Embryonic facial prominence (tissue), 1 donor: ENCODE measurements around the gene AGRN.
"Not testable (repeated sequence)": the region's sequence is repeated elsewhere in the genome, so short reads cannot be mapped to it uniquely, and the experiment has no call there.

Experiments used
- DNase-seq: peaks from one replicate; pipeline ENCODE4 v3.0.0-alpha.2; 2016; ENCODE audit errors: extremely low spot score

AGRN gene

DNA sequence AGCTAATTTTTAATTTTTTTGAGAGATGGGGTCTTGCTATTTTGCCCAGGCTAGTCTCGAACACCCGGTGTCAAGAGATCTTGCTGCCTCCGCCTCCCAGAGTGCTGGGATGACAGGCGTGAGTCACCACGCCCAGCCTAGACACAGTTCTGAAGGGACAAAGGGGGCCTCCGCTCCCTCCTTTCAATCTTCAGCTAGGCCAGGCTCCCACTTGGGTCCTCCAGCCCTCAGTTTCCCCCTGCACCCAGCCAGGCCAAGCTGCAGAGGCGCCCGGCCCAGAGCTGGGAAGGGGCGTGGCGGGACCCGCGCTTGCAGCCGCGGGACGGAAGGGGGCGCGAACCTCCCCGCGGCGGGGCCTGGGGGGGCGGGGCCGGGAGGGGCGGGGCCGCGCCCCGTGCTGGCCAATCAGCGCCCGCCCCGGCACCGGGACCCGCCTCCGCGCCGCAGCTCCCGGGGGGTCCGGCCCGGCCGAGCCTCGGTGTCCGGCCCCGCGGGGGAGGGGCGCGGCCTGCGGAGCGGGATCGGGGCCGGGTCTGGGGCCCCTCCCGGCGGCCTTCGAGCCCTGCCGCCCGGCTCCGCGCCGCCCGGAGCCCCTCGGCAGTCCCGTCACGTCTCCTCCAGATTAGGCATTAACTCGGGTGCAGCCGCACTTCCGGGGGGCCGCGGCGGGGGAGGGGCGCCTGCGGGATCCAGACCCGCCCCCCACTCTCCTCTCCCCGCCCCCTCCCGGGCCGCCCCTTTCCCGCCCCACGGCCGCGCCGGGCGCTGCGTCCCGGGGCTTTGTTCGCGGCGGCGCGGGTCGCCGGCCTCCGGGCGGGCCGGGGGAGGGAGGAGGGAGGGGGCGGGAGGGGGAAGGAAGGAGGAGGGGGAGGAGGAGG is 559 bp upstream of the AGRN start:
- DNase-seq, result no peak

DNA sequence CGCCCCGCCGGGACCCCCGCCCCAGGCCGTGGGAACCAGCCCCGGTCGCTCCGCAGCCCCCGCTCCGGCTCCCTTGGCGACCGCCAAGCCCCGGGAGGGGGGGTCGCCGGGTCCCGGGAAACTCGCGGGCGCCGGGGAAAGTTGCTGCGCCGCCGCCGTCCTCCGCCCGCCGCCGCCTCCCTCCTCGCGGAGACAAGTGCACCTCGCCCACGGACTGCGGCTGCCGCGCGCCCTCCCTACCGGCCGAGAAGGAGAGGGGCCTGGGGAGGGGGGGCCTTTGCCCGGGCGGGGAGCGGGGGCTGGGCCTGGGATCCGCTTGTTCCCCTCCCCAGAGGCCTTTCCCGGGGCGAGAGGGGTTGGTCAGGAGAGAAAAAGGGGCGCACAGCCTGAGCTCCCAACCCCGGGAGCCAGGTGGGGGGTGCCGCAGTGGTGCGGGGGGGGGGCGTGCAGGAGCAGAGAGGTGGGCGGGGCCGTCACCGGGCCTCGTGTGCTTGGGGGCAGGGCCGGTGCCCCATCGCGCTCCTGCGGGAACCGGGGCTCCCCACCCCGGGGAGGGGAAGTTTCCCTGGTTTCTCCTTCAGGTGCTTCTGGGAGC is 592 bp downstream of the AGRN start:
- no peak for DNase-seq

GRCh38 chr1:1021010-1021919 is 1.3 kb downstream of the AGRN start:
- no peak for DNase-seq

DNA sequence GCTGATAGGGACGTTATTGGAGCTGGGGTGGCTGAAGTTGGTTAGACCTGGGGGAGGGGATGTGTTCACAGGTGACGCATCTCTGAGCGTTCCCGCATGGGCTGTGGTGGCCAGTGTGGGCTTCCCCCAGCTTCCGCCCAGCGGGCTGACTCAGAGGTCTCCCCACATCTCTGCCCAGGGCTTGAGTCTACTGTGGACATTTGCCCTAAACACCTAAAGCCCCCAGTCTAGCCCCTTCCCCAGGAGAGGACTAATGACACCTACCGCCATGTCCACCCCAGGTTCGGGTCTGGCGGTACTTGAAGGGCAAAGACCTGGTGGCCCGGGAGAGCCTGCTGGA is 2.0 kb downstream of the AGRN start:
- DNase-seq, result no peak

- no peak for DNase-seq
Measured at GRCh38 chr1:1022302-1023009, 2.5 kb downstream of the AGRN start.

GRCh38 chr1:1023700-1024099 is 3.8 kb downstream of the AGRN start:
- no peak for DNase-seq

DNA sequence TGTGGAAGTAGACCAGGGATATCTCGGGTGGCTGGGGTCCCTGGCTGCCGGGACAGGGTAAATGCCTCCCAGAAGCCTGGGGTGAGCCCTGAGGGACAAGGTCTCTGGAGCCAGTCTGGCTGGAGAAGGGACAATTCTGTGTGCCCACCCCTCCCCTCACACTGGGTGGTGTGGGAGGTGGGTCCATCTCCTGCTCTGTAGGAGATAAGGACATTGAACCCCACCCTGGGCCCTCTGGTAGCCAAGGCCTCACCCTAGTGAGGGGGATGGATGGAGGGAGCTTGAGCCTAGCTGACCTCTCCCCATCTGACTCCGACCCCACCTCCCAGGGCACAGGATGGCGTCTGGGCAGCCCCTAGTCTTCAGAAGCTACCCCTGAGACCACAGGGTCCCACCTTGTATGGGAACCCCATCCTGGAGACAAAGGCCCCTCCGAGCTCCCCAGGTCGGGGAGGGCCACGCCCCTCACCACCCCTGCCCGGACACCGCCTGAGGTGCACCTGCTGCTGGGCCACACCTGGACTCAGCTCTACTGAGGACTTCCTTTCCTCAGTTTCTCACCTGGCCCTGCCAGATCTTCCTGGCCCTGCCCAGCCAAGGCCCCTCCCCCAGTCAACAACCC is 4.3 kb downstream of the AGRN start:
- DNase-seq, result no peak

DNA sequence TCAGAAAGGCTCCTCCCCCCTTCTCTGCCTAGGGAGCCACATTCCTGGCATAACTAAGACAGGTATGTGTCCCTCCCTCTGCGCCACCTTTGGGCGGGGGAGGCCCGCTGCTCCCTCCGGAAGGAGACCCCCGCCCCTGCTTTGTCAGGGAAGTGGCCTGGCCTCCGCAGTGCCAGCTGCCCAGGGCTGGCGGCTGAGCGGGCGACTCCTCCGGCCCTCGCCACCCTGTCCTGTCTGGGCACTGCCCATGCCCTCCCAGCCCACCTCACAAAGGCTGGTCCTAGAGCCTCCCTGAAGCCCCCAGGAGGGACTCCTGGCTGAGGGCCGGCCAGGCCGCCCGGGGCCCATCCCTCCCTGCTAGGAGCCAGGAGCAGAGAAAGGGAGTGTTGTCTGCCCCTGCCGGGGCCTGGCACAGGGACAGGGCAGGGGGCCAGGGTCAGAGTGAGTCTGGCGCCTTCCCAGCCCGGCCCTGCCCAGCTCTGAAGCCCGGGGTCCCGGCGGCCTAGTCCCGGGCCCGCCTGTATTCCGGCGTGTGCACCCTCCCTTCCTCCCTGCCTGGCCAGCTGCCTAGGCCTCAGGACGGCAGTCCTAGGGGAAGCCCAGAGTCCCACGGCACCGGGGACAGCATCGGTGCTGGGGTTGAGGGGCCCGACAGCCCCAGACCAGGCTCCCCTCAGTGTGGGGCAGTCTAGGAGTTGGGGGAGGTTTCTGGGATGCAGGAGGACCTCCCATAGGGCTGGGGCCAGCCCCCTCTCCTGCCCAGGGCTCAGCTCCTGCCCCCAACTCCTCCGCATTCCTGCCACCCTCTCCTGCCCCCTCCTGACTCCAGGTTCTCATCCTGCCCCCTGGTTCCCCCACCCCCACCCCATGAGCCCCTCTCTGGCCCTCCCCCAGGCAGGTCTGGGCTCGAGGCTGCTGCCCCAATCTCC is 5.1 kb downstream of the AGRN start:
- no peak for DNase-seq

- DNase-seq, result no peak
Measured at GRCh38 chr1:1025730-1026129, 5.8 kb downstream of the AGRN start.

- no peak for DNase-seq
Measured at GRCh38 chr1:1026599-1027413, 6.9 kb downstream of the AGRN start.

DNA sequence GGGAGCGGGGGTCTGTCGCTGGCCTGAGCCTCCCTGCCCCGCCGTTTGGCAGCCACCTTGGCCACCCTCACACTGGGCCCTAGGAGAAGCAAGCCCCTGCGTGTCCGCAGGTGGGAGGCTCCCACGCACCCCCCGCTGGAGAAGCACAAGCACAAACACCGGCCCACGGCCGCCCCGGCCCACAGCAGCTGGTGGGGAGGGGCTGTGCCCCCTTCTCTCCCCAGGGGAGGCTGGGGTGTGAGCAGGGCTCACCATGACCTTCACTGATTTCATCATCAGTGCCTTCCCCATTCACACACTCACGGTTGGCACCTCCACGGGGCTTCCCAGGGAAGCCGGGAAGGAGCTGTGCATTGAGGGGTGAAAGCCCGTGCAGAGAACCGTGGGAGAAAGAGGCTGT is 7.9 kb downstream of the AGRN start:
- DNase-seq, result no peak

DNA sequence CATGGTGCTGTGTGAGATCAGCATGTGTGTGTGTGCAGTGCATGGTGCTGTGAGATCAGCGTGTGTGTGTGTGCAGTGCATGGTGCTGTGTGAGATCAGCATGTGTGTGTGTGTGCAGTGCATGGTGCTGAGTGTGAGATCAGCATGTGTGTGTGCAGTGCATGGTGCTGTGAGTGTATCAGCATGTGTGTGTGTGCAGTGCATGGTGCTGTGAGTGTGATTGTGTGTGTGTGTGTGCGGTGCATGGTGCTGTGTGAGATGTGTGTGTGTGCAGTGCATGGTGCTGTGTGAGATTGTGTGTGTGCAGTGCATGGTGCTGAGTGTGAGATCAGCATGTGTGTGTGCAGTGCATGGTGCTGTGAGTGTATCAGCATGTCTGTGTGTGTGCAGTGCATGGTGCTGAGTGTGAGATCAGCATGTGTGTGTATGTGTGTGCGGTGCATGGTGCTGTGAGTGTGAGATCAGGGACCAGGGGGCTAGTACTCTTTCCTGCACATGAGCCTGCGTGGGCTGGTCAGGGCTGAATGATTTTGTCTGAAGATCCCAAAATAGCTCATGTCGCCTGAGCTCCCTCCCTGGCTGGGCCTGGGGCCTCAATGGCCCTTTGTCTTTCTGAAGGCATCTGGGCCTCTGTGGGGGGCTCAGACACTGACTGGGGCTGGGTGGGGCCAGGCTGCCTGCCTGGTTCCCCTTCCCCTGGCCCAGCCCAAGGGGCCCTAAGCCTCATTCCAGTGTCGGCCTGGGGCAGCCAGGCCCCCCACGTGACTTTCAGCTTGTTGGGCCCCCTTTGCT is 11.1 kb downstream of the AGRN start:
- DNase-seq, result not testable (repeated sequence)

DNA sequence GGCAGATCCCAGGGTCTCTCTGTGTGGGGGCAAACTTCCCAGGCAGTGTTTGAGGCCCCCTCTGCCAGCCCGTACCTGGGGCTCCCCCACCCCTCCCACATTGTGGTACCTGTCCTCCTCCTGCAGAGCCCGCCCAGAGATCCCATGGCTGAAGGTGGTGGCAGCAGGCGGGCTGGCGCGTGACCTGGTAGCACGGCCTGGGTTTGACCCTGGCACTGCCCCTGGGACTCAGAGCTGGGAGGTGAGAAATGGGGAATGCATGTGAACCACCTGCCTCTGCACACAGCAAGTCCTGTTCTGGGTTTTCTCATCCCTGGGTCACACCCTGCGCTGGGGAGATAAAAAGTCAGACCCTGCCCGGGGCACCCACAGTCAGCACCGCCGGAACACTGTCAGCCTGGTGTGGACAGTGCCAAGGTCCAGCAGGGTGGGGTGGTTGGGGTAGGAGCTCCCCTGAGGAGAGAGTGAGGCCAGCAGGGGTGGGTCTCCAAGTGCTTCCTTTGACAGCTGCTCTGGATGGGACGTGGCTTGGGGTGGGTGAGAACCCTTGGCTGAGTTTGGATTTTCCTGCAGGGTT is 11.8 kb downstream of the AGRN start:
- no peak for DNase-seq

- DNase-seq, result no peak
Measured at GRCh38 chr1:1032424-1032823, 12.5 kb downstream of the AGRN start.

DNA sequence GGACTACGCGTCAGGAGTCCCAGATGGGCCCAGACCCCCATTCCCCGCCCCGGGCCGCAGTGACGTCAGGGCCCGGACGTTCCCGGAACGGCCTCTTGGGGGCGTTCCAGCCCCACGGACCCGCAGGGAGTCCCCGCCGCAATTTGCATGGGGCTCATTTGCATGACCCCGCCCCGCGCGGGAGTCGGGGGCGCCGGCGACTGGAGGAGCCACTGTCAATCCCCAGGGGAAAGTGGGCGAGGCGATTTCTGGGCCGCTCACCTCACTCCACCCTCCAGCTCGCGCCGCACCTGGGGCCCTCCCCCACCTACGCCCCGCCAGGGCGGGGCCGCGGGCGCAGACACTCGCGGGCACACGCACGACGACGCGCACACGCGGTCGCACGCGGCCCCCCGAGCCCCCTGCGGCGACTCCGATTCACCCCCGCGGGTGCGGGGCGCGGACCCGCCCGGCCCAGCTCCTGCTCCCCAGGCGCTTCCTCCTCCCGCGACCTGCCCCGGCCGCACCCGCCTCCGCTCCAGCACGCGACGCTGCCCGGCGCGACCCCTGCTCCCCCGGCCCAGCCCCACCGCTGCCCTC is 13.2 kb downstream of the AGRN start:
- peak; percentile 63 for DNase-seq

GRCh38 chr1:1033731-1034438 is 14.0 kb downstream of the AGRN start:
- DNase-seq, result no peak

DNA sequence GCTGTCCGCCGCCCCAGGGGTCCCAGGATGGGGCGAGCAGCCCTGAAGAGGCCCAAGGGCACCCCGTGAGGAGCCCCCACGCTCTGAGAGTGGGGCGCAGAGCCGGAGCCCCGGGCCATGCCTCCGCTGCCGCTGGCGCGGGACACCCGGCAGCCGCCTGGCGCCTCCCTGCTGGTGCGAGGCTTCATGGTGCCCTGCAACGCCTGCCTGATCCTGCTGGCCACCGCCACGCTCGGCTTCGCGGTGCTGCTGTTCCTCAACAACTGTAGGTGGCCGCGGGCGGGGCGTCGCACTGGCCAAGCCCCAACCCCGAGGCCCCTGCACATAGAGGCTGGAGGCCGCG is 14.5 kb downstream of the AGRN start:
- no peak for DNase-seq
